ENCODE measurements around the gene ERVW-1.
"Not testable (repeated sequence)": the region's sequence is repeated elsewhere in the genome, so short reads cannot be mapped to it uniquely, and the experiment has no call there.

Gene ERVW-1

DNA sequence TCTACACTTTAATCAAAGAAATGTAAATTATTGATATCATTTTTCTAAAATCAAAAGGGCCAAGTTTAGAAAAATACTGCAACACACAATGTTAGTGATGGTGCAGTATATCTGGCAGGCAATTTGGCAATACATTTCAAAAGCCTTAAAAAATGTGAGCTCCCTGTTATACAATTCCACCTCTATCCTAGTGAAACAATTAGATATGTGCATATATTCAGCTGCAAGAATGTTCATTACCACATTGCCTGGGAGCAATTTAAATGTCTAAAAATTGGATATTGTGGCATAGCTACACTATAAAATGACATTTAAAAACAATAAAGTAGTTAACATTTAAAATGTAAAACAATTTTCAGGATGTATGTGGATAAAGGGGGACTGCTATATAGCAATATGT lies 10.1 kb upstream of the ERVW-1 start:
- H3K36me3 ChIP-seq (ENCODE audit: insufficient read depth): no peaks in the 10 kb centered on the region
- H2AFZ ChIP-seq (ENCODE audit: low read depth): no peak overlapping the region
- no peak overlapping the region for H3K4me3 ChIP-seq (IDR thresholded peaks at IDR 0.05; ENCODE audit: insufficient read depth, low read depth, low read length)
- H3K4me2 ChIP-seq: no peak overlapping the region
- H4K20me1 ChIP-seq (ENCODE audit: insufficient read depth): no peaks in the 10 kb centered on the region
- H3K27ac ChIP-seq: no peak overlapping the region
- TF ChIP-seq, protein P1, sequence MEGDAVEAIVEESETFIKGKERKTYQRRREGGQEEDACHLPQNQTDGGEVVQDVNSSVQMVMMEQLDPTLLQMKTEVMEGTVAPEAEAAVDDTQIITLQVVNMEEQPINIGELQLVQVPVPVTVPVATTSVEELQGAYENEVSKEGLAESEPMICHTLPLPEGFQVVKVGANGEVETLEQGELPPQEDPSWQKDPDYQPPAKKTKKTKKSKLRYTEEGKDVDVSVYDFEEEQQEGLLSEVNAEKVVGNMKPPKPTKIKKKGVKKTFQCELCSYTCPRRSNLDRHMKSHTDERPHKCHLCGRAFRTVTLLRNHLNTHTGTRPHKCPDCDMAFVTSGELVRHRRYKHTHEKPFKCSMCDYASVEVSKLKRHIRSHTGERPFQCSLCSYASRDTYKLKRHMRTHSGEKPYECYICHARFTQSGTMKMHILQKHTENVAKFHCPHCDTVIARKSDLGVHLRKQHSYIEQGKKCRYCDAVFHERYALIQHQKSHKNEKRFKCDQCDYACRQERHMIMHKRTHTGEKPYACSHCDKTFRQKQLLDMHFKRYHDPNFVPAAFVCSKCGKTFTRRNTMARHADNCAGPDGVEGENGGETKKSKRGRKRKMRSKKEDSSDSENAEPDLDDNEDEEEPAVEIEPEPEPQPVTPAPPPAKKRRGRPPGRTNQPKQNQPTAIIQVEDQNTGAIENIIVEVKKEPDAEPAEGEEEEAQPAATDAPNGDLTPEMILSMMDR (conservative IDR thresholded peaks at IDR 0.05; ENCODE audit: low read depth, low read length): no peak
- no peaks in the 10 kb centered on the region for H3K79me2 ChIP-seq (ENCODE audit: insufficient read depth, low read depth)
- no peaks in the 10 kb centered on the region for H3K27me3 ChIP-seq (ENCODE audit: insufficient read depth, low read depth)
- H3K4me1 ChIP-seq (ENCODE audit: low read depth, poor library complexity, severe bottlenecking): no peaks in the 10 kb centered on the region
- H3K9ac ChIP-seq: no peak overlapping the region

GRCh38 chr7:92485974-92486373 lies 8.2 kb upstream of the ERVW-1 start:
- H3K36me3 ChIP-seq (ENCODE audit: insufficient read depth): no peaks in the 10 kb centered on the region

GRCh38 chr7:92485267-92485892 lies 7.6 kb upstream of the ERVW-1 start:
- TF ChIP-seq, protein P1 (conservative IDR thresholded peaks at IDR 0.05; ENCODE audit: low read depth, low read length): no peak
- no peaks in the 10 kb centered on the region for H3K27me3 ChIP-seq (ENCODE audit: insufficient read depth, low read depth)
- no peak overlapping the region for H3K9ac ChIP-seq
- no peaks in the 10 kb centered on the region for H4K20me1 ChIP-seq (ENCODE audit: insufficient read depth)
- H3K36me3 ChIP-seq (ENCODE audit: insufficient read depth): no peaks in the 10 kb centered on the region
- H3K79me2 ChIP-seq (ENCODE audit: insufficient read depth, low read depth): no peaks in the 10 kb centered on the region
- no peaks in the 10 kb centered on the region for H3K4me1 ChIP-seq (ENCODE audit: low read depth, poor library complexity, severe bottlenecking)
- H3K4me3 ChIP-seq (IDR thresholded peaks at IDR 0.05; ENCODE audit: insufficient read depth, low read depth, low read length): no peak overlapping the region
- no peak overlapping the region for H3K4me2 ChIP-seq
- no peak overlapping the region for H2AFZ ChIP-seq (ENCODE audit: low read depth)
- H3K27ac ChIP-seq: no peak overlapping the region

More at GRCh38 chr7:92485974-92486373, 8.2 kb upstream of the ERVW-1 start:
- no peak overlapping the region for H3K4me2 ChIP-seq
- H3K27me3 ChIP-seq (ENCODE audit: insufficient read depth, low read depth): no peaks in the 10 kb centered on the region
- TF ChIP-seq, protein P1 (conservative IDR thresholded peaks at IDR 0.05; ENCODE audit: low read depth, low read length): no peak
- no peaks in the 10 kb centered on the region for H3K4me1 ChIP-seq (ENCODE audit: low read depth, poor library complexity, severe bottlenecking)
- H3K4me3 ChIP-seq (IDR thresholded peaks at IDR 0.05; ENCODE audit: insufficient read depth, low read depth, low read length): no peak overlapping the region
- H2AFZ ChIP-seq (ENCODE audit: low read depth): no peak overlapping the region
- no peak overlapping the region for H3K9ac ChIP-seq
- no peaks in the 10 kb centered on the region for H4K20me1 ChIP-seq (ENCODE audit: insufficient read depth)
- H3K79me2 ChIP-seq (ENCODE audit: insufficient read depth, low read depth): no peaks in the 10 kb centered on the region
- no peak overlapping the region for H3K27ac ChIP-seq

DNA sequence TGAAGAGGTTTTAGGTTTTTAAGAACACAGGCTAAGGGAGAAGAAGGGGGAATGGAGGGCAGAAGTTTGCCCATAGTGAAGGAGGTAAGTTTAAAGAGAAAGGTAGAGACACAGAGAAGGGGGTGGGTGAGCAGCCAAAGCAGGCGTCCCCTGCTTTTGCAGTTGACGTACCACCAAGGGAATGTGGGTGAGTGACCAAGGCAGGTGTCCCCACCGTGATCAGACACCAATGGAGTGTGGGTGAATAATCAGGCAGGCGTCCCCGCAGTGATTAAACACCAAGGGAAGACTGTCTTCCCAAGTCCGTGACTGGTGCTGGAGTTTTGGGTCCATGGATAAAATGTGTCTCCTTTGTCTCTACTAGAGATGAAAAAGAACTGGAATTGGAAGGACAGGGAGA lies 6.5 kb upstream of the ERVW-1 start:
- H3K27me3 ChIP-seq (ENCODE audit: insufficient read depth, low read depth); H2AFZ ChIP-seq (ENCODE audit: low read depth); H3K27ac ChIP-seq; H3K79me2 ChIP-seq (ENCODE audit: insufficient read depth, low read depth); H3K4me2 ChIP-seq; H4K20me1 ChIP-seq (ENCODE audit: insufficient read depth); H3K36me3 ChIP-seq (ENCODE audit: insufficient read depth); H3K4me3 ChIP-seq (IDR thresholded peaks at IDR 0.05; ENCODE audit: insufficient read depth, low read depth, low read length); H3K9ac ChIP-seq; H3K4me1 ChIP-seq (ENCODE audit: low read depth, poor library complexity, severe bottlenecking): not testable (repeated sequence)

GRCh38 chr7:92483624-92484023 lies 5.9 kb upstream of the ERVW-1 start:
- not testable (repeated sequence) for H2AFZ ChIP-seq (ENCODE audit: low read depth); H3K79me2 ChIP-seq (ENCODE audit: insufficient read depth, low read depth); H3K36me3 ChIP-seq (ENCODE audit: insufficient read depth); H3K4me3 ChIP-seq (IDR thresholded peaks at IDR 0.05; ENCODE audit: insufficient read depth, low read depth, low read length); H3K27me3 ChIP-seq (ENCODE audit: insufficient read depth, low read depth); H3K4me2 ChIP-seq; H4K20me1 ChIP-seq (ENCODE audit: insufficient read depth); H3K27ac ChIP-seq; H3K9ac ChIP-seq; H3K4me1 ChIP-seq (ENCODE audit: low read depth, poor library complexity, severe bottlenecking)

GRCh38 chr7:92479146-92479545 lies 1.4 kb upstream of the ERVW-1 start:
- not testable (repeated sequence) for H3K4me2 ChIP-seq; H3K27ac ChIP-seq; H4K20me1 ChIP-seq (ENCODE audit: insufficient read depth); H3K27me3 ChIP-seq (ENCODE audit: insufficient read depth, low read depth); H3K4me1 ChIP-seq (ENCODE audit: low read depth, poor library complexity, severe bottlenecking); H3K79me2 ChIP-seq (ENCODE audit: insufficient read depth, low read depth); H3K4me3 ChIP-seq (IDR thresholded peaks at IDR 0.05; ENCODE audit: insufficient read depth, low read depth, low read length); H3K36me3 ChIP-seq (ENCODE audit: insufficient read depth); H2AFZ ChIP-seq (ENCODE audit: low read depth); H3K9ac ChIP-seq

Measured in KMS-11 (cell line).